Activated CD8-positive, alpha-beta T cell treated with anti-CD3 and anti-CD28 coated beads for 36 hours (primary cell): ENCODE results near the gene BARD1. TPM values are rescaled to one million over a fixed set of nuclear protein-coding genes. Genes with fewer than 3 reads are reported as not detected.

ENCODE experiments used
- ATAC-seq: fragments of 200-7000 bp; cut with Tn5 transposase; one replicate; pipeline ENCODE4 v1.10.0; 2021; ENCODE audit warnings: mild to moderate bottlenecking, moderate library complexity
- CTCF ChIA-PET: fragments of 350-600 bp; sonication (Branson Sonifier 250); formaldehyde crosslinking; loops from one replicate; lab custom pipeline; 2021; ENCODE audit warnings: antibody characterized with exemption; lab: Charles Lee
- POLR2A ChIA-PET: fragments of 350-600 bp; sonication (Branson Sonifier 250); formaldehyde crosslinking; loops from one replicate; lab custom pipeline; 2021; ENCODE audit warnings: antibody characterized with exemption; lab: Charles Lee
- DNase-seq: peaks from one replicate; pipeline ENCODE4 v3.0.0-alpha.2; 2020
- H3K27ac Mint-ChIP-seq: one replicate; pipeline ENCODE4 v1.8.0; 2021; ENCODE audit warnings: mild to moderate bottlenecking, mixed read lengths
- H3K27me3 Mint-ChIP-seq: one replicate; pipeline ENCODE4 v1.8.0; 2021; ENCODE audit warnings: mixed read lengths
- H3K36me3 Mint-ChIP-seq: one replicate; pipeline ENCODE4 v1.8.0; 2021; ENCODE audit warnings: low read depth, mixed read lengths
- H3K4me1 Mint-ChIP-seq: one replicate; pipeline ENCODE4 v1.8.0; 2021; ENCODE audit warnings: low read depth, mixed read lengths
- H3K4me3 Mint-ChIP-seq: one replicate; pipeline ENCODE4 v1.8.0; 2021; ENCODE audit warnings: mild to moderate bottlenecking, moderate library complexity, mixed read lengths
- H3K9me3 Mint-ChIP-seq: one replicate; pipeline ENCODE4 v1.8.0; 2021; ENCODE audit warnings: mixed read lengths
- CTCF ChIP-seq: fragments of 200-600 bp; IDR thresholded peaks from one replicate; pipeline ENCODE4 v1.8.0; 2022; ENCODE audit warnings: antibody characterized with exemption, mild to moderate bottlenecking
- intact Hi-C: fragments of 100-400 bp; cut with micrococcal nuclease; formaldehyde crosslinking; loops from one replicate; pipeline ENCODE4 v1.10.0; 2022
- total RNA-seq, 2 experiments: library from RNA; stranded (reverse); gene quantifications; one replicate each; pipeline ENCODE4 v1.2.3, GENCODE V29; 2021

The BARD1 gene
- total RNA-seq, 2 experiments from 2014 or later: 28.1 to 33.3 TPM

- Mint-ChIP-seq H3K36me3 (peaks cover 17% of the 10 kb centered on the region), H3K4me3 (peak overlapping the region; percentile 99), H3K27ac (peak overlapping the region; percentile 88), H3K9me3 (no peaks in the 10 kb centered on the region), H3K27me3 (no peaks in the 10 kb centered on the region), H3K4me1 (peaks cover 30% of the 10 kb centered on the region)
- ChIA-PET CTCF (interaction anchor here (0.8 to 1.3 kb wide), 2 partner anchors 8 to 27 kb away, joined by 3 read pairs; no protein-coding TSS in a partner anchor), POLR2A (interaction anchor here (1.9 to 2.5 kb wide), 2 partner anchors 15 to 502 kb away, joined by 7 to 10 read pairs; partner anchors contain the start of gene ATIC)
- DNase-seq: peak; percentile 100
- intact Hi-C loops: loop anchor here (5.0 kb wide), 1 partner anchor 502 kb away; the partner anchor contains the start of gene ATIC
- peak; percentile 90 for ATAC-seq
- no peak for TF ChIP-seq CTCF
Measured at GRCh38 chr2:214809751-214810564, 475 bp upstream of the BARD1 start.

GRCh38 chr2:214807653-214808052 is 1.8 kb downstream of the BARD1 start:
- POLR2A ChIA-PET: interaction anchor here (0.6 to 1.9 kb wide), 2 partner anchors 13 to 84 kb away, joined by 4 to 7 read pairs; no protein-coding TSS in a partner anchor
- H3K9me3 Mint-ChIP-seq: no peaks in the 10 kb centered on the region
- DNase-seq: no peak
- H3K27me3 Mint-ChIP-seq: no peaks in the 10 kb centered on the region
- peak overlapping the region; percentile 99 for H3K4me3 Mint-ChIP-seq
- no peak for ATAC-seq
- intact Hi-C loops: loop anchor here (5.0 kb wide), 1 partner anchor 505 kb away; the partner anchor contains the start of gene ATIC
- TF ChIP-seq CTCF: no peak
- peaks cover 30% of the 10 kb centered on the region for H3K4me1 Mint-ChIP-seq
- CTCF ChIA-PET: no interaction called here
- H3K36me3 Mint-ChIP-seq: peaks cover 25% of the 10 kb centered on the region
- peak overlapping the region; percentile 99 for H3K27ac Mint-ChIP-seq

GRCh38 chr2:214801768-214802397 is 7.6 kb downstream of the BARD1 start:
- TF ChIP-seq CTCF: no peak
- Mint-ChIP-seq H3K4me1 (peaks cover 38% of the 10 kb centered on the region), H3K27ac (no peak overlapping the region), H3K36me3 (peaks cover 33% of the 10 kb centered on the region), H3K9me3 (no peaks in the 10 kb centered on the region), H3K4me3 (no peak overlapping the region), H3K27me3 (no peaks in the 10 kb centered on the region)
- no peak for DNase-seq
- POLR2A ChIA-PET: no interaction called here
- intact Hi-C loops: no loop called here
- CTCF ChIA-PET: no interaction called here
- no peak for ATAC-seq

- no peaks in the 10 kb centered on the region for H3K9me3 Mint-ChIP-seq
- ChIA-PET POLR2A (no interaction called here), CTCF (no interaction called here)
- intact Hi-C loops: no loop called here
- ATAC-seq (peak; percentile 47), DNase-seq (no peak)
- H3K27ac Mint-ChIP-seq: no peak overlapping the region
- no peaks in the 10 kb centered on the region for H3K27me3 Mint-ChIP-seq
- peaks cover 35% of the 10 kb centered on the region for H3K36me3 Mint-ChIP-seq
- H3K4me1 Mint-ChIP-seq: peaks cover 35% of the 10 kb centered on the region
- H3K4me3 Mint-ChIP-seq: no peak overlapping the region
- no peak for TF ChIP-seq CTCF
Measured at GRCh38 chr2:214801068-214801467, 8.4 kb downstream of the BARD1 start.
